ENCODE results near the gene GTF3C4. TPM values are rescaled to one million over a fixed set of nuclear protein-coding genes. Genes with fewer than 3 reads are reported as not detected.
"Not testable (repeated sequence)": the region's sequence is repeated elsewhere in the genome, so short reads cannot be mapped to it uniquely, and the experiment has no call there.

Gene GTF3C4
- polyA plus RNA-seq, 3 donors: 24.2 to 31.1 (median 26.5) TPM

DNA sequence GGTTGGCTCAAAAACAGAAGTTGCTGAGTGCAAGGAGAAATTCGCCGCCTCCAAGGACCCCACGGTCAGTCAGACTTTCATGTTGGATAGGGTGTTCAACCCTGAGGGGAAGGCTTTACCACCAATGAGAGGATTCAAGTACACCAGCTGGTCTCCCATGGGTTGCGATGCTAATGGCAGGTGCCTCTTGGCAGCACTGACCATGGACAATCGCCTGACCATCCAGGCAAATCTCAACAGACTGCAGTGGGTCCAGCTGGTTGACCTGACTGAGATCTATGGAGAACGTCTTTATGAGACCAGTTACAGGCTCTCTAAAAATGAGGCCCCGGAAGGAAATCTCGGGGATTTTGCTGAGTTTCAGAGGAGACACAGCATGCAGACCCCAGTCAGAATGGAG lies 7.7 kb downstream of the GTF3C4 start:
- no peak for DNase-seq (ENCODE audit: extremely low read depth in 1 of 11, low read depth in 9 of 11, low spot score in 4 of 11)

DNA sequence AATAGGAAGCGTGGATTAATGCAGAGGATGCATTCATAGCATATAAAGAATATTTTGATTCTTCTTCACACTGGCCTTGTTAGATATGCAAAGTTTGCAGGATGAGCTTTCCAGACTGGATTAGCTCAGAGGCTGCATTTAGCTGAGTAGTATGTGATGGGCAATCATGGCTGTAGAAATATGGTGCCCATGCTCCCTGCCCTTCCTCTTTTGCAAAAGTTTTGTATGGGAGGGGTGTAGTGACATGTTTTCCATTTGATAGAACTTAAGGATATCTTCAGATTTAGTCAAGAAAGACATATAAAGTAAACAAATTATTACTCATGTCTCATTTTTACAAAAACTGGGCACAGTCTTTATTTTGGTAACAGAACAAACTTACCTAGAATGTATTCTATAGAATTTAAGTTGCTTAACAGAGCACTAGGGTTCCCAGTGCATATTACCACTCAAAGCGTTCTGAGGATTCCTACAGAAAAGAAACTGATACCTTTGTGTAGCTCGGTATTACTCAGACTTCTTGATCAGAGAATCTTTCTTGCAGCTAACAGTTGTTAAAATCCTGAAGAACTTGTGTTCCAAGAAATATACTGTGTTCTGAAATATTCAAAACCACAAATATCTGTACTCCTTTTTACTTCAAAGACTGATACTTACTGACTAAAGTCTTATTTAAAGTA lies 9.8 kb downstream of the GTF3C4 start:
- no peak for DNase-seq (ENCODE audit: extremely low read depth in 1 of 11, low read depth in 9 of 11, low spot score in 4 of 11)

DNA sequence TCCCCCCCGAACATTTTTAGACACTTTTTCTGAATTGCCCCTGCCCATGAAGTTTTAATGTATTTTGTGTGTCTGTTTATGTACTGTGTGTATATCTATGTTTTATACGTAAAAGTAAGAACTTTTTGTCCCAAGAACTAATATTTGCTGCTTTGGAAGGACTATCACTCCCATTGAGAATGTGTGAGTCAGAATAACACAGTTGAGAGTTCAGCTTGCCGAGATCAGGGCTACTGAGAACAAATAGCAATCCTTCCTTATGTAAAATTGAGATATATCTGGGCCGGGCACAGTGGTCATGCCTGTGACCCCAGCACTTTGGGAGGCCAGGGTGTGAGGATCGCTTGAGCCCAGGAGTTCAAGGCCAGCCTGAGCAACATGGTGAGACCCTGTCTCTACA lies 11.3 kb downstream of the GTF3C4 start:
- DNase-seq (ENCODE audit: extremely low read depth in 1 of 11, low read depth in 9 of 11, low spot score in 4 of 11): no peak

DNA sequence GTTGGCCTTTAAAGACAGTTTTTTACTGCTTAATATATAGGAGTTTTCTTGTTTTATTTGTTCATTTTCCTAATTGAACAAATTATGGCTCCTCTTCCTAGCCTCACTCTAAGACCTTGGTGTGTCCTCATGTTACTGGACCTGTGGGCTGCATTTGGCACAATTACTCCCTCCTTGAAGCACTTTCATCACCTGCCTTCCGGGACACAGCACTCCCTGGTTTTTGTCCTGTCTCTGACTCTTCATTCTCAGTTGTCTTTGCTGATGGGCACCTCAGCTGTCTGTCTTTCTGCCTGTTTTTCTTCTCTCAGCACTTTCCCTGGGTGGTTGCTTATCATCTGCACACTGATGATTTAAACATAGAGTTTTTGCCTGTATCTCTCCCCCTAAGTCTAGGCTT lies 13.6 kb downstream of the GTF3C4 start:
- DNase-seq (ENCODE audit: extremely low read depth in 1 of 11, low read depth in 9 of 11, low spot score in 4 of 11): no peak

DNA sequence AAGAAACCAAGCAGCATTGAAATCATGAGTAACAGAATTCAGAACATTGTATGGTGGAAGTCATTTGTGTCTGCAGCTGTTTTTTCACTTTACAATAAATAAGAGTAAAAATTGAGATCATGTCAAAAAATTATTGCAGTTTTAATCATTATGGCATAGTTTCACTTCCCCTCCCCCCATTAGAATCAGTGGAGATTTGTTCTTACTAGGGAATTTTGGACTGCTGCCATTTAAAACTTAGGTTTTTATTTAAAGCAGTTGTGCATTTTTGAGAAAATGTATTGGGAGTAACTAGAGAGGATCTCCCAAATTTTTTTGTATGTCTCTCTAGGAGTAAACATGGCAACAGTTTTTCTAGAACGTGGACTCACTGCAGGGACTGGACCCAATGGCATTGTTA lies 20.4 kb downstream of the GTF3C4 start:
- DNase-seq (ENCODE audit: extremely low read depth in 1 of 11, low read depth in 9 of 11, low spot score in 4 of 11): peak in 2 of 11 donors; percentile 16 to 43

- no peak for DNase-seq (ENCODE audit: extremely low read depth in 1 of 11, low read depth in 9 of 11, low spot score in 4 of 11)
Observed at GRCh38 chr9:132694144-132694543, 23.9 kb downstream of the GTF3C4 start.

DNA sequence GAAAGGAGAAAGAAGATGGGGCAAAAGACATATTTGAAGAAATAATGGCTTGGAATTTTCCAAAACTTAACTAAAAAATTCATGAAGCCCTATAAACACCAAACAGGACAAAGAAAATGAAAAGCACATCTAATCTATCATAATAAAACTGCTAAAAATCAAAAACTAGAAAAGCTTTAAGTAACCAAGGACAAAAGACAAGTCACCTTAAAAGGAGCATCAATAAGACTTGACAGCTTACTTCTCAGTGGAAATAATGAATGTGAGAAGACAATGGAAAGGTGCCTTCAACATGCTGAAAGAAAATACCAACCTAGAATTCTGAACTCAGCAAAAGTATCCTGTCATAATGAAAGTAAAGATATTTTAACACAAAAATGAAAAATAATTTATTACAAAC lies 27.0 kb downstream of the GTF3C4 start:
- no peak for DNase-seq (ENCODE audit: extremely low read depth in 1 of 11, low read depth in 9 of 11, low spot score in 4 of 11)

GRCh38 chr9:132698989-132699388 lies 28.7 kb downstream of the GTF3C4 start:
- DNase-seq (ENCODE audit: extremely low read depth in 1 of 11, low read depth in 9 of 11, low spot score in 4 of 11): no peak

GRCh38 chr9:132699956-132700355 lies 29.7 kb downstream of the GTF3C4 start:
- peak in 8 of 11 donors; percentile 3 to 31 (median 10) for DNase-seq (ENCODE audit: extremely low read depth in 1 of 11, low read depth in 9 of 11, low spot score in 4 of 11)

- no peak for DNase-seq (ENCODE audit: extremely low read depth in 1 of 11, low read depth in 9 of 11, low spot score in 4 of 11)
Observed at GRCh38 chr9:132702254-132702653, 32.0 kb downstream of the GTF3C4 start.

GRCh38 chr9:132703336-132703735 lies 33.1 kb downstream of the GTF3C4 start:
- no peak for DNase-seq (ENCODE audit: extremely low read depth in 1 of 11, low read depth in 9 of 11, low spot score in 4 of 11)

GRCh38 chr9:132708239-132708638 lies 38.0 kb downstream of the GTF3C4 start:
- DNase-seq (ENCODE audit: extremely low read depth in 1 of 11, low read depth in 9 of 11, low spot score in 4 of 11): no peak

- DNase-seq (ENCODE audit: extremely low read depth in 1 of 11, low read depth in 9 of 11, low spot score in 4 of 11): no peak
Observed at GRCh38 chr9:132708769-132709430, 38.6 kb downstream of the GTF3C4 start.

GRCh38 chr9:132710333-132710732 lies 40.1 kb downstream of the GTF3C4 start:
- DNase-seq (ENCODE audit: extremely low read depth in 1 of 11, low read depth in 9 of 11, low spot score in 4 of 11): no peak

DNA sequence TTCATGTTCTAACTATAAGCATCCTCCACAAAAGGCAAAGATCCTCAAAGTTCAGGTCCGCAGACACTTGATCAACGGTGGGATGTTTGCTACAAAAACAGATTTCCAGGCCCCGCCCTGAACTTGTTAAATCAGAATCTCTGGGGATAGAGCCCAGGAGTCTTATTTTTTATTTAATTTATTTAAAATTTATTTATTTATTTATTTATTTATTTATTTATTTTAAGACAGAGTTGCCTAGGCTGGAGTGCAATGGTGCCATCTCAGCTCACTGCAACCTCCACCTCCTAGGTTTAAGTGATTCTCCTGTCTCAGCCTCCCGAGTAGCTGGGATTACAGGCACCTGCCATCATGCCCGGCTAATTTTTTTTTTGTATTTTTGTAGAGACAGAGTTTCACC lies 40.9 kb downstream of the GTF3C4 start:
- not testable (repeated sequence) for DNase-seq (ENCODE audit: extremely low read depth in 1 of 11, low read depth in 9 of 11, low spot score in 4 of 11)

DNA sequence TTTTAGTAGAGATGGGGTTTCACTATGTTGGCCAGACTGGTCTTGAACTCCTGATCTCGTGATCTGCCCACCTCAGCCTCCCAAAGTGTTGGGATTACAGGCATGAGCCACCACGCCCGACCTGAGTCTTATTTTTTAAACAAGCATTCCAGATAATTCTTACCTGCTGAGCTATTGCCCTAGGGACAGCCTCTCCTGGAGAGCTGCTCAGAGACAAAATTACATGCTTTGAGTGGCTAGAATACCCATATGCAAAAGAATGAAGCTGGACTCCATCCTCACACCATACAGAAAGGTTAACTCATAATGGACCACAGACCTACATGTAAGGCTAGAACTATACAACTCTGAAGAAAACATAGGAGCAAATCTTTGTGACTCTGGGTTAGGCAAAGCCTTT lies 41.6 kb downstream of the GTF3C4 start:
- DNase-seq (ENCODE audit: extremely low read depth in 1 of 11, low read depth in 9 of 11, low spot score in 4 of 11): no peak

- no peak for DNase-seq (ENCODE audit: extremely low read depth in 1 of 11, low read depth in 9 of 11, low spot score in 4 of 11)
Observed at GRCh38 chr9:132712753-132713152, 42.5 kb downstream of the GTF3C4 start.

DNA sequence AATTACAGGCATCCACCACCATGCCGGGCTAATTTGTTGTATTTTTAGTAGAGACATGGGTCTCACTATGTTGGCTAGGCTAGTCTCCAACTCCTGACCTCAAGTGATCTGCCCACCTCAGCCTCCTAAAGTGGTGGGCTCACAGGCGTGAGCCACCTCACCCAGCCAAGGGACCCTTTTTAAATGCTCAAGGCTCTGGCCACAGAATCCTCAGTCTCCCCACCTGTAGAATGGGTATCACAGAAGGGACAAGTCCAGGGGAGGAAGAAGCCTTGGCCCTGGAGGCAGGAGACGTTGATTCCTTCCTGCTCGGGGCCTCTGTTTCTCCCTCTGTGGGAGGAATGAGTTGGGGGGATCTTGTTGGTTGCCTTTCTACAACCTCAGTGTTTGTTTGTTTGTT lies 45.7 kb downstream of the GTF3C4 start:
- DNase-seq (ENCODE audit: extremely low read depth in 1 of 11, low read depth in 9 of 11, low spot score in 4 of 11): no peak

DNA sequence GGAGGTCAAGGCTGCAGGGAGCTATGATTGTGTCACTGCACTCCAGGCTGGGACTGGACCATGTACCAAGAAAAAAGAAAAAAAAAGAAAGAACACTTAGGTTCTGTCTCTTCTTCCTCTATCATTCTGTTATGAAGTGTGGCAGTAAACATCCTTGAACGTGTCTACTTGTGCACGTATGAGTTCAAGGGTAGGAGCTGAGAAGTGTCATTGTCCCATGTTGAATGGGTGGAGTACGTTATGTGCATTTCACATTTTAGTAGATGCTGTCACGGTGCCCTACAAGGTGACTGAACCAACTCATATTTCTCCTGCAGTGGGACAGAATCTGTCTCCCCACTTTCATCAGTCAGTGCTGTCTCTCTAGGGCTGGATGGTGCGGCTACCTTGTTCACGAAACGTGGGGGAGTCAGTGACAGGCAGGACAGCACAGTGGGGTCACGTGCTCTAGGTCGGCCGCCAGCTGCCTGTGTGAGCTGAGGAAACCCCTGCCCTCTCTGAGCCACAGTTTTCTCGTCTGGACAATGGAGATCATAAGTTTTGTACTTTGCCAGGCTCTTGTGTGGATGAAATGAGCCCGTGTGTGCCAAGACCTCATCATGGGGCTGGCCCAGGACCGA lies 47.2 kb downstream of the GTF3C4 start:
- no peak for DNase-seq (ENCODE audit: extremely low read depth in 1 of 11, low read depth in 9 of 11, low spot score in 4 of 11)

- not testable (repeated sequence) for DNase-seq (ENCODE audit: extremely low read depth in 1 of 11, low read depth in 9 of 11, low spot score in 4 of 11)
Observed at GRCh38 chr9:132718381-132718928, 48.2 kb downstream of the GTF3C4 start.

Data from renal cortex interstitium (tissue), 11 donors.